Panc1 (cell line): ENCODE measurements around the gene C1orf56. TPM values are rescaled to one million over a fixed set of nuclear protein-coding genes. Genes with fewer than 3 reads are reported as not detected.
A peak's percentile ranks its signal among the peaks of the same experiment; 100 is the strongest.

Source experiments
- ATAC-seq: fragments of 200-7000 bp; cut with Tn5 transposase; 2 replicates; pipeline ENCODE4 v1.9.1; 2020; ENCODE audit warnings: mild to moderate bottlenecking, moderate library complexity
- BruUV-seq: library from RNA; stranded (reverse); fragments of 400-500 nt; replicated peaks from 2 replicates; lab custom pipeline; 2021; lab: Mats Ljungman, UMichigan
- CTCF ChIA-PET: fragments of 300-600 bp; sonication (Branson Sonifier 250); formaldehyde crosslinking; loops from one replicate; lab custom pipeline; 2022; ENCODE audit warnings: antibody characterized with exemption; lab: Charles Lee
- POLR2A ChIA-PET: fragments of 300-600 bp; sonication (Branson Sonifier 250); formaldehyde crosslinking; loops from one replicate; lab custom pipeline; 2022; ENCODE audit warnings: antibody characterized with exemption; lab: Charles Lee
- DNase-seq: peaks from one replicate; pipeline ENCODE4 v3.0.0-alpha.2; 2010; ENCODE audit warnings: low read depth, low spot score
- H3K27ac ChIP-seq: 2 replicates; pipeline ENCODE4 v1.5.1; 2011; ENCODE audit warnings: mild to moderate bottlenecking, low read length, inconsistent platforms
- H3K27me3 ChIP-seq: fragments of 200-500 bp; sonication (Bioruptor generic); 2 replicates; pipeline ENCODE4 v1.6.0; 2014; ENCODE audit warnings: low read length, inconsistent platforms; ENCODE audit not compliant: control insufficient read depth, insufficient read depth
- H3K36me3 ChIP-seq: fragments of 200-500 bp; sonication (Bioruptor generic); 2 replicates; pipeline ENCODE4 v1.5.1; 2014; ENCODE audit warnings: inconsistent platforms, mild to moderate bottlenecking, low read length, moderate library complexity; ENCODE audit not compliant: control insufficient read depth, insufficient read depth
- H3K4me1 ChIP-seq: 2 replicates; pipeline ENCODE4 v1.5.1; 2011; ENCODE audit warnings: inconsistent platforms, mild to moderate bottlenecking, low read length, moderate library complexity; ENCODE audit not compliant: control insufficient read depth, insufficient read depth
- H3K4me3 ChIP-seq, 2 experiments: 2 replicates each; pipeline ENCODE4 v1.5.1; 2011 to 2012; ENCODE audit warnings: low read depth in 2 of 2, low read length in 2 of 2, mild to moderate bottlenecking in 2 of 2, inconsistent platforms in 1 of 2, moderate library complexity in 1 of 2
- H3K9me3 ChIP-seq: fragments of 200-500 bp; sonication (Bioruptor generic); 2 replicates; pipeline ENCODE4 v1.5.1; 2014; ENCODE audit warnings: low read depth, mild to moderate bottlenecking, inconsistent platforms, low read length, moderate library complexity; ENCODE audit not compliant: control insufficient read depth, insufficient read depth
- POLR2AphosphoS5 ChIP-seq: IDR thresholded peaks from 2 replicates; pipeline ENCODE4 v1.6.1; 2012; ENCODE audit warnings: mild to moderate bottlenecking, low read depth, low read length, moderate library complexity
- SIN3A ChIP-seq: IDR thresholded peaks from 2 replicates; pipeline ENCODE4 v1.6.1; 2012; ENCODE audit warnings: low read depth, mild to moderate bottlenecking, low read length, moderate library complexity, borderline replicate concordance; ENCODE audit not compliant: insufficient read depth
- TCF7L2 ChIP-seq: IDR thresholded peaks from 2 replicates; pipeline ENCODE4 v1.6.1; 2011; ENCODE audit warnings: mild to moderate bottlenecking, low read depth, low read length, inconsistent platforms
- in situ Hi-C: cut with HindIII; loops from 2 replicates; pipeline ENCODE4 v1.10.0; 2016; ENCODE audit warnings: low sequenced_read_pairs, low pct_unique_long_range_greater_than_20kb
- intact Hi-C: fragments of 100-400 bp; cut with micrococcal nuclease; formaldehyde crosslinking; loops from one replicate; pipeline ENCODE4 v1.10.0; 2022; ENCODE audit not compliant: unreplicated experiment
- total RNA-seq: library from RNA; stranded (reverse); gene quantifications from one replicate; pipeline ENCODE4 v1.2.1, GENCODE V29; 2021; ENCODE audit not compliant: unreplicated experiment
- TF ChIP-seq, protein P1 (sequence below), 2 experiments: IDR thresholded peaks; 2 replicates each; pipeline ENCODE4 v1.6.1; 2011 to 2012; ENCODE audit warnings: low read depth in 2 of 2, control low read depth in 1 of 2, low read length in 1 of 2, mild to moderate bottlenecking in 1 of 2, moderate library complexity in 1 of 2; ENCODE audit not compliant: insufficient read depth in 1 of 2
- TF ChIP-seq, protein P2 (sequence below): fragments of 450-650 bp; IDR thresholded peaks from 2 replicates; pipeline ENCODE4 v1.5.1; 2017; ENCODE audit warnings: mild to moderate bottlenecking

The C1orf56 gene
- total RNA-seq, 1 experiment from 2014 or later = 2.7 TPM

DNA sequence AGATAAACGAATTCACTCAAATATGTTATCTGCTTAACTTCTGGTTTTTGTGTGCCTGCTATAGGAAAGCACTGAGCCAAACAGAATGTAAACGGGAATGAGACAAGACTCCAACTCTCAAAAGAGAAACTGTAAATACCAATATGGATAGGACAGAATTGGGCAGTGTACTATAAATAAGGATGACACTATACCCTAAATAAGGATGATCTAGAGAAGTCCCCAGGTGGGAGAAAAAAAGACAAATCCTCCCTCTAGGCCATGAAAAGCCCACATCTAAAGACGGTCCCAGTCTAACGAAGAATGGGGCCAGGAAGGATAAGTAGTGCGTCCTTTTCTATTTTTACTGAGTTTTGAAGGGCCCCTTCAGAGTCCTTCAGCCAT is 21.5 kb downstream of the C1orf56 start:
- ChIA-PET CTCF (no interaction called here), POLR2A (no interaction called here)
- intact Hi-C loops = no loop called here
- Histone ChIP-seq H3K4me1 (peaks cover 13% of the 10 kb centered on the region), H3K27ac (peak overlapping the region; percentile 99), H3K4me3 (no peak overlapping the region), H3K36me3 (peaks cover 2% of the 10 kb centered on the region; the same call in 1 of the 2 replicates), H3K27me3 (no peaks in the 10 kb centered on the region), H3K9me3 (no peaks in the 10 kb centered on the region)
- TF ChIP-seq SIN3A (no peak), TCF7L2 (no peak), POLR2AphosphoS5 (no peak)
- TF ChIP-seq, protein P1, sequence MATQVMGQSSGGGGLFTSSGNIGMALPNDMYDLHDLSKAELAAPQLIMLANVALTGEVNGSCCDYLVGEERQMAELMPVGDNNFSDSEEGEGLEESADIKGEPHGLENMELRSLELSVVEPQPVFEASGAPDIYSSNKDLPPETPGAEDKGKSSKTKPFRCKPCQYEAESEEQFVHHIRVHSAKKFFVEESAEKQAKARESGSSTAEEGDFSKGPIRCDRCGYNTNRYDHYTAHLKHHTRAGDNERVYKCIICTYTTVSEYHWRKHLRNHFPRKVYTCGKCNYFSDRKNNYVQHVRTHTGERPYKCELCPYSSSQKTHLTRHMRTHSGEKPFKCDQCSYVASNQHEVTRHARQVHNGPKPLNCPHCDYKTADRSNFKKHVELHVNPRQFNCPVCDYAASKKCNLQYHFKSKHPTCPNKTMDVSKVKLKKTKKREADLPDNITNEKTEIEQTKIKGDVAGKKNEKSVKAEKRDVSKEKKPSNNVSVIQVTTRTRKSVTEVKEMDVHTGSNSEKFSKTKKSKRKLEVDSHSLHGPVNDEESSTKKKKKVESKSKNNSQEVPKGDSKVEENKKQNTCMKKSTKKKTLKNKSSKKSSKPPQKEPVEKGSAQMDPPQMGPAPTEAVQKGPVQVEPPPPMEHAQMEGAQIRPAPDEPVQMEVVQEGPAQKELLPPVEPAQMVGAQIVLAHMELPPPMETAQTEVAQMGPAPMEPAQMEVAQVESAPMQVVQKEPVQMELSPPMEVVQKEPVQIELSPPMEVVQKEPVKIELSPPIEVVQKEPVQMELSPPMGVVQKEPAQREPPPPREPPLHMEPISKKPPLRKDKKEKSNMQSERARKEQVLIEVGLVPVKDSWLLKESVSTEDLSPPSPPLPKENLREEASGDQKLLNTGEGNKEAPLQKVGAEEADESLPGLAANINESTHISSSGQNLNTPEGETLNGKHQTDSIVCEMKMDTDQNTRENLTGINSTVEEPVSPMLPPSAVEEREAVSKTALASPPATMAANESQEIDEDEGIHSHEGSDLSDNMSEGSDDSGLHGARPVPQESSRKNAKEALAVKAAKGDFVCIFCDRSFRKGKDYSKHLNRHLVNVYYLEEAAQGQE (IDR thresholded peaks at IDR 0.05; ENCODE audit: insufficient read depth in 1 of 2, low read depth in 2 of 2, low read length in 1 of 2) = no peak
- TF ChIP-seq, protein P2, sequence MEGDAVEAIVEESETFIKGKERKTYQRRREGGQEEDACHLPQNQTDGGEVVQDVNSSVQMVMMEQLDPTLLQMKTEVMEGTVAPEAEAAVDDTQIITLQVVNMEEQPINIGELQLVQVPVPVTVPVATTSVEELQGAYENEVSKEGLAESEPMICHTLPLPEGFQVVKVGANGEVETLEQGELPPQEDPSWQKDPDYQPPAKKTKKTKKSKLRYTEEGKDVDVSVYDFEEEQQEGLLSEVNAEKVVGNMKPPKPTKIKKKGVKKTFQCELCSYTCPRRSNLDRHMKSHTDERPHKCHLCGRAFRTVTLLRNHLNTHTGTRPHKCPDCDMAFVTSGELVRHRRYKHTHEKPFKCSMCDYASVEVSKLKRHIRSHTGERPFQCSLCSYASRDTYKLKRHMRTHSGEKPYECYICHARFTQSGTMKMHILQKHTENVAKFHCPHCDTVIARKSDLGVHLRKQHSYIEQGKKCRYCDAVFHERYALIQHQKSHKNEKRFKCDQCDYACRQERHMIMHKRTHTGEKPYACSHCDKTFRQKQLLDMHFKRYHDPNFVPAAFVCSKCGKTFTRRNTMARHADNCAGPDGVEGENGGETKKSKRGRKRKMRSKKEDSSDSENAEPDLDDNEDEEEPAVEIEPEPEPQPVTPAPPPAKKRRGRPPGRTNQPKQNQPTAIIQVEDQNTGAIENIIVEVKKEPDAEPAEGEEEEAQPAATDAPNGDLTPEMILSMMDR = no peak
- in situ Hi-C loops = no loop called here
- no peak for ATAC-seq
- no peak for DNase-seq
- BruUV-seq = no TSS peak

DNA sequence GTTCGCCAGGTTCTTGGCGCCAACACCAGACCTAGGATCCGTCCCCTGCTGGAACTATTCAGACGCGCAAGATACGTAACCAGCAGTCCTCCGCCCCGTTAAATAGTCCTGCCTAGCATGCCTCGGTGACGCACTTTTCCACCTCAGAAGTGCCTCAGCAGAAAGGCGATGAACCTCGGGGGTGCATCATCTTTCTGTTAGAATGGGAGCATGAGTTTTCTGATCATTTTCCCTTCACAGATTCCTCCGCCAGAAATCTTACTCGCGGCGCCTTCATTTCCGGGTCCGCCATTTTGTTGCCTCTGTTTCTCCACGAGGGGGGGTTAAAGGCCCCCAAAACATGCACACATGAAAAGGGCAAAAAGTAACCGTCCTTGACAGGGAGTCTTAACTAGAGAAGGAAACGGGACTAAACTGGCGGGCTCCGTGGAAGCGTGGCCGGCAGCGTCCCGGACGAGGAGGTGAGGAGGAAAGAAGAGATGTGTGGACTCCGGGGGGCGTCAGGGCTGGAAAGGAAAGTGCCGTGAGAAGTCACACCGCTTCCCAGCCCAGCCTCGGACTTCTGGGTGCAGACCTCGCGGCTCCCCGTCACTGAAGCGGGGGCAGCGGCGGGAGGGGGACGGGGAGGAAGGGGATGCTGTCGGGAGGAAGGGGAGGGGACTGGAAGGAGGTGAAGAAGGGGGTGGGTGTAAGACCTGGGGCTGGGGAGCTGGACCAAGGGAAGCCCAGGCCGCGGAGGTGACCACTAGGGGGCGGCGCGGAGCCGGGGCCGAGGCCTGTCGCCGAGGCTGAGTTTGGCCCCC is 23.1 kb downstream of the C1orf56 start, which contains the start of gene GABPB2:
Gene GABPB2, plus strand, starts transcription at position 288 of the 803 bp plus-strand sequence. CDS start 17,429 bp downstream, outside the sequence.
- H3K9me3 ChIP-seq = no peaks in the 10 kb centered on the region
- peak within 1 kb of the TSS; percentile 99 for H3K27ac ChIP-seq
- peak within 1 kb of the TSS; percentile 88 to 94 for H3K4me3 ChIP-seq
- ChIA-PET POLR2A (interaction anchor here (0.6 to 0.9 kb wide), 4 partner anchors 8 to 59 kb away, joined by 3 to 5 read pairs (median 4); no protein-coding TSS in a partner anchor), CTCF (interaction anchor here (0.5 to 0.9 kb wide), 3 partner anchors 181 to 966 kb away, joined by 3 read pairs; partner anchors contain the start of gene S100A11)
- TF ChIP-seq TCF7L2 (peak; percentile 72; the same call in 1 of the 2 replicates), SIN3A (0 out of 2 replicates have a peak, but pooled peaks have one; percentile 40), POLR2AphosphoS5 (peak; percentile 75)
- TF ChIP-seq, protein P1 (IDR thresholded peaks at IDR 0.05; ENCODE audit: insufficient read depth in 1 of 2, low read depth in 2 of 2, low read length in 1 of 2) = peak in 1 of 2 experiments; percentile 33; a peak in 1 of 4 replicates
- TF ChIP-seq, protein P2 = peak; percentile 99
- H3K27me3 ChIP-seq = no peaks in the 10 kb centered on the region
- DNase-seq (peak; percentile 88), ATAC-seq (peak; percentile 96)
- H3K4me1 ChIP-seq = peaks cover 13% of the 10 kb centered on the region
- in situ Hi-C loops = no loop called here
- H3K36me3 ChIP-seq = peaks cover 2% of the 10 kb centered on the region; the same call in 1 of the 2 replicates
- BruUV-seq = TSS peak; percentile 90
- intact Hi-C loops = no loop called here
